Hindlimb muscle (tissue), 1 donor: ENCODE data around the gene MKRN3. TPM values are rescaled to one million over a fixed set of nuclear protein-coding genes. Genes with fewer than 3 reads are reported as not detected.
"Not testable (repeated sequence)": the region's sequence is repeated elsewhere in the genome, so short reads cannot be mapped to it uniquely, and the experiment has no call there.

Experiments used
- DNase-seq: peaks from one replicate; pipeline ENCODE4 v3.0.0-alpha.2; 2013
- polyA plus RNA-seq: library from polyadenylated mRNA; unstranded; fragments of 120-200 nt; gene quantifications from one replicate; pipeline ENCODE4 v1.2.1, GENCODE V29; 2013; ENCODE audit not compliant: insufficient read length

The MKRN3 gene
- polyA plus RNA-seq, 1 donor = 2.4 TPM

GRCh38 chr15:23594252-23594770 lies 28.8 kb downstream of the MKRN3 start:
- DNase-seq = no peak

GRCh38 chr15:23595368-23595767 lies 29.9 kb downstream of the MKRN3 start:
- no peak for DNase-seq

- DNase-seq = no peak
Measured at GRCh38 chr15:23596736-23597135, 31.3 kb downstream of the MKRN3 start.

GRCh38 chr15:23597278-23597677 lies 31.8 kb downstream of the MKRN3 start:
- DNase-seq = not testable (repeated sequence)

- DNase-seq = no peak
Measured at GRCh38 chr15:23599053-23599452, 33.6 kb downstream of the MKRN3 start.

- DNase-seq = no peak
Measured at GRCh38 chr15:23602124-23602523, 36.6 kb downstream of the MKRN3 start.

- DNase-seq = no peak
Measured at GRCh38 chr15:23606226-23606625, 40.8 kb downstream of the MKRN3 start.

GRCh38 chr15:23616536-23616935 lies 51.1 kb downstream of the MKRN3 start:
- no peak for DNase-seq

Other genes with a start within 250 kb of the MKRN3 start
- not detected for gene GOLGA6L26, start 231.5 kb upstream of the MKRN3 start, polyA plus RNA-seq
- gene GOLGA8S, start 210.9 kb upstream of the MKRN3 start, polyA plus RNA-seq = 0.79 TPM
- not detected for gene GOLGA6L2, start 118.4 kb upstream of the MKRN3 start, polyA plus RNA-seq
- gene MAGEL2, start 82.2 kb downstream of the MKRN3 start, polyA plus RNA-seq = 21.3 TPM
- 209 TPM for gene NDN, start 121.6 kb downstream of the MKRN3 start, polyA plus RNA-seq